GM12878 (cell line): ENCODE data around the gene AMBRA1.

Source experiments
- RELA ChIP-seq: fragments of 450-650 bp; IDR thresholded peaks from 2 replicates; pipeline ENCODE4 v1.8.0; 2014; ENCODE audit warnings: borderline replicate concordance; ENCODE audit not compliant: partially characterized antibody
- SMAD1 ChIP-seq: fragments of 450-650 bp; IDR thresholded peaks from 2 replicates; pipeline ENCODE4 v1.6.1; 2018; ENCODE audit warnings: mild to moderate bottlenecking, low read depth; ENCODE audit not compliant: partially characterized antibody

- TF ChIP-seq RELA (no peak), SMAD1 (no peak)
Measured at GRCh38 chr11:46429717-46430116, 164.1 kb downstream of the AMBRA1 start.
